Measurements from ENCODE around the gene SLC26A5.

Gene SLC26A5

DNA sequence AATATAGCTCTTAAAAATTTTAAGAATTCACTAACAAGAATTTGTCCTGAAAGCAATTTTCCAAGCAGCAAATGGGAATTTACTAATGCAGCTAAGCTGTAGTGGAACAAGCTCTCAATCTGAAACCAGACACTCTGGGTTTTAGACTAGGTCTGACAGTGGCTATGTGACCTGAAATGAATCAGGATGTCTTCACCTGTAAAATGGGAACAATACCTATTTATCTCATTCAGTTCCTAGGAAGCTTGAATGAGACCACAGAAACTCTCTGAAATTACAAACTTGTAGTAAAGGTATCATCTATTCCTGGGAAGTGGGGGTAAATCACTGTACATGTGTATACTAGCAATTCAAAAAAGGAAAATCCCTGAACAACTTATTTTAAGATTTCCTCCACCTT, 102.7 kb downstream of the SLC26A5 start:
- DNase-seq: no peak

DNA sequence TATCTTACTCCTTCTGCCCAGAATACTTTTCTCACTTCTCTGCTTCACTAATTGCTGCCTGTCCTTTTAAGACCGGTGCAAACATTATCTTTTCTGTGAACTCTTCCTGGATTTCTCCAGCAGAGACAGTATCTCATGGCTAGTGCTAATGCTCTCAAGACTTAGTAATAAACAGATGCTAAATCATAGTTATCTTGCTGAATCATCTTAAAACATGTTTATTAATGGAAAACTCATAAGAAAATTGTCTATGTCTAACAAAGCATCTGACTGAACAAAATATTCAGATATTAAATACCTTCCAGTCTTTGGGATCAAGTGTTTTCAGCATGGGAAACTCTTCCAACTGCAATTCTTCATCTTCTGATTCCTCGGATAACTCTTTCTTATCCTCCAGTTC, 104.5 kb downstream of the SLC26A5 start:
- H3K27me3 ChIP-seq (ENCODE audit: insufficient read depth, low read length, poor library complexity): no peaks in the 10 kb centered on the region
- H3K56ac ChIP-seq (ENCODE audit: low read length): no peak overlapping the region
- H3K18ac ChIP-seq (ENCODE audit: low read length): no peak overlapping the region
- peaks cover 6% of the 10 kb centered on the region for H3K79me1 ChIP-seq (ENCODE audit: low read length)
- H3K4me3 ChIP-seq (ENCODE audit: low read length): no peak overlapping the region
- H3K23ac ChIP-seq (ENCODE audit: low read length): no peak overlapping the region
- H3K79me2 ChIP-seq (ENCODE audit: control insufficient read depth, insufficient read depth, low read length): peaks cover 33% of the 10 kb centered on the region
- H3K4me2 ChIP-seq (ENCODE audit: low read length): no peak overlapping the region
- H4K5ac ChIP-seq (ENCODE audit: low read length): no peak overlapping the region
- no peak overlapping the region for H2BK120ac ChIP-seq (ENCODE audit: low read depth, low read length)
- whole genome bisulfite sequencing (ENCODE audit: extremely low coverage, insufficient coverage, low lambda C conversion rate): no CpG with 5 or more reads among the region's 2 CpGs
- H3K36me3 ChIP-seq (ENCODE audit: control insufficient read depth, insufficient read depth, low read length): peaks cover 5% of the 10 kb centered on the region
- no peak overlapping the region for H3K27ac ChIP-seq (ENCODE audit: low read depth, low read length)
- no peak overlapping the region for H2BK15ac ChIP-seq (replicated peaks; ENCODE audit: low read depth)
- no peak overlapping the region for H3K9ac ChIP-seq (ENCODE audit: low read length)
- H3K4me1 ChIP-seq (ENCODE audit: control insufficient read depth, low read depth, low read length): no peaks in the 10 kb centered on the region
- no peak overlapping the region for H4K8ac ChIP-seq (ENCODE audit: low read depth, low read length)
- DNase-seq: no peak
- H2BK5ac ChIP-seq (ENCODE audit: low read length): no peak overlapping the region
- H3K4ac ChIP-seq (ENCODE audit: low read depth, low read length): no peak overlapping the region
- no peak overlapping the region for H2AK5ac ChIP-seq (ENCODE audit: low read length)

More for the DNA sequence above, 102.7 kb downstream of the SLC26A5 start:
- H3K56ac ChIP-seq (ENCODE audit: low read length): peak overlapping the region; percentile 94
- peak overlapping the region; percentile 83 for H3K4me3 ChIP-seq (ENCODE audit: low read length)
- peaks cover 3% of the 10 kb centered on the region for H3K36me3 ChIP-seq (ENCODE audit: control insufficient read depth, insufficient read depth, low read length)
- no peak overlapping the region for H2BK15ac ChIP-seq (replicated peaks; ENCODE audit: low read depth)
- H2BK120ac ChIP-seq (ENCODE audit: low read depth, low read length): no peak overlapping the region
- peak overlapping the region; percentile 83 for H3K4me2 ChIP-seq (ENCODE audit: low read length)
- no peaks in the 10 kb centered on the region for H3K27me3 ChIP-seq (ENCODE audit: insufficient read depth, low read length, poor library complexity)
- peak overlapping the region; percentile 89 for H3K9ac ChIP-seq (ENCODE audit: low read length)
- H4K8ac ChIP-seq (ENCODE audit: low read depth, low read length): no peak overlapping the region
- H3K23ac ChIP-seq (ENCODE audit: low read length): no peak overlapping the region
- no peak overlapping the region for H4K5ac ChIP-seq (ENCODE audit: low read length)
- H3K79me1 ChIP-seq (ENCODE audit: low read length): peaks cover 6% of the 10 kb centered on the region
- H3K18ac ChIP-seq (ENCODE audit: low read length): no peak overlapping the region
- no peaks in the 10 kb centered on the region for H3K4me1 ChIP-seq (ENCODE audit: control insufficient read depth, low read depth, low read length)
- no peak overlapping the region for H2BK5ac ChIP-seq (ENCODE audit: low read length)
- no peak overlapping the region for H2AK5ac ChIP-seq (ENCODE audit: low read length)
- peaks cover 39% of the 10 kb centered on the region for H3K79me2 ChIP-seq (ENCODE audit: control insufficient read depth, insufficient read depth, low read length)
- no peak overlapping the region for H3K4ac ChIP-seq (ENCODE audit: low read depth, low read length)
- H3K27ac ChIP-seq (ENCODE audit: low read depth, low read length): no peak overlapping the region

DNA sequence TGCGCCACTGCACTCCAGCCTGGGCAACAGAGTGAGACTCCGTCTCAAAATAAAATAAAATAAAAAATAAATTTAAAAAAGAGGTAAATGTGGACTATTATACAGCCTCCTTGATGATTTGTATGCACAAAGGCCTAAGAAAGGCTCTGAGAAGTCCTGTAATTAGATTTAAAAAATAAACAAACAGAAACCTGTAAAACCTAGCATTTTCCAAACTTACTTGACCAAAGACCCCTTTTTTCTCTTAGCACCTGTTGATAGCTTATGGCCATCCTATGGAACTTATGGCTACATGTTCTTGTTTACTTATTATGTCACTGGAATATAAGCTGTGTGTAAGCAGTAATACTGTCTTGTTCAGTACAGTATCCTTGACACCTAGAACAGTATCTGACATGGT, 107.1 kb downstream of the SLC26A5 start:
- H2AK5ac ChIP-seq (ENCODE audit: low read length): no peak overlapping the region
- no peak for DNase-seq
- no peak overlapping the region for H3K23ac ChIP-seq (ENCODE audit: low read length)
- peaks cover 27% of the 10 kb centered on the region for H3K79me2 ChIP-seq (ENCODE audit: control insufficient read depth, insufficient read depth, low read length)
- WGBS (ENCODE audit: extremely low coverage, insufficient coverage, low lambda C conversion rate): no CpG with 5 or more reads among the region's 2 CpGs
- no peak overlapping the region for H3K18ac ChIP-seq (ENCODE audit: low read length)
- H3K36me3 ChIP-seq (ENCODE audit: control insufficient read depth, insufficient read depth, low read length): peaks cover 5% of the 10 kb centered on the region
- no peak overlapping the region for H2BK120ac ChIP-seq (ENCODE audit: low read depth, low read length)
- H4K8ac ChIP-seq (ENCODE audit: low read depth, low read length): no peak overlapping the region
- no peak overlapping the region for H4K5ac ChIP-seq (ENCODE audit: low read length)
- H2BK15ac ChIP-seq (replicated peaks; ENCODE audit: low read depth): no peak overlapping the region
- H3K79me1 ChIP-seq (ENCODE audit: low read length): peaks cover 6% of the 10 kb centered on the region
- no peak overlapping the region for H3K4me2 ChIP-seq (ENCODE audit: low read length)
- no peak overlapping the region for H3K9ac ChIP-seq (ENCODE audit: low read length)
- H3K27me3 ChIP-seq (ENCODE audit: insufficient read depth, low read length, poor library complexity): no peaks in the 10 kb centered on the region
- no peak overlapping the region for H3K4me3 ChIP-seq (ENCODE audit: low read length)
- no peak overlapping the region for H3K4ac ChIP-seq (ENCODE audit: low read depth, low read length)
- no peak overlapping the region for H2BK5ac ChIP-seq (ENCODE audit: low read length)
- no peaks in the 10 kb centered on the region for H3K4me1 ChIP-seq (ENCODE audit: control insufficient read depth, low read depth, low read length)
- no peak overlapping the region for H3K56ac ChIP-seq (ENCODE audit: low read length)
- H3K27ac ChIP-seq (ENCODE audit: low read depth, low read length): no peak overlapping the region

DNA sequence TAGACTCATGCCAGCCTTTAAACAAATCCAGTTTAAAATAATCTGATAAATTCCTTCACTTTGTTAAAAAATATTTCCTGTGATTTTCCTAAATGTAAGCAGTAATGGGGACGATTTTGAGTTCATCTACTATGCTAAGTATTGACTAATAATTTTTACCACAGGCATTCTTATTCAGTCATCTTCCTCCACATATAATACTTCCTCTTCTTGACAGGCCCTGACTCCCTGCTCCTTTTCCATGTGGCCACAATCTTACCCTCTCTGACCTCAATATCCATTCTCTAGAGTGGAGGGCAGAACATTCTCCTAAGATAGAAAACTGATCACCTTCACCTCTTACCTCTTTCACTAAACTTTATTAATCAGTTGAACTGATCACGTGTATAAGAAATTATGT, 109.2 kb downstream of the SLC26A5 start:
- Histone ChIP-seq H3K4ac (ENCODE audit: low read depth, low read length) (no peak overlapping the region), H4K8ac (ENCODE audit: low read depth, low read length) (no peak overlapping the region), H3K79me2 (ENCODE audit: control insufficient read depth, insufficient read depth, low read length) (peaks cover 17% of the 10 kb centered on the region), H3K4me1 (ENCODE audit: control insufficient read depth, low read depth, low read length) (no peaks in the 10 kb centered on the region), H4K5ac (ENCODE audit: low read length) (no peak overlapping the region), H3K36me3 (ENCODE audit: control insufficient read depth, insufficient read depth, low read length) (peaks cover 5% of the 10 kb centered on the region), H2AK5ac (ENCODE audit: low read length) (no peak overlapping the region), H3K56ac (ENCODE audit: low read length) (no peak overlapping the region), H3K9ac (ENCODE audit: low read length) (no peak overlapping the region), H3K27ac (ENCODE audit: low read depth, low read length) (no peak overlapping the region), H2BK15ac (replicated peaks; ENCODE audit: low read depth) (no peak overlapping the region), H3K23ac (ENCODE audit: low read length) (no peak overlapping the region), H3K4me2 (ENCODE audit: low read length) (no peak overlapping the region), H3K4me3 (ENCODE audit: low read length) (no peak overlapping the region), H3K79me1 (ENCODE audit: low read length) (peaks cover 6% of the 10 kb centered on the region), H3K27me3 (ENCODE audit: insufficient read depth, low read length, poor library complexity) (no peaks in the 10 kb centered on the region), H2BK5ac (ENCODE audit: low read length) (no peak overlapping the region), H3K18ac (ENCODE audit: low read length) (no peak overlapping the region), H2BK120ac (ENCODE audit: low read depth, low read length) (no peak overlapping the region)
- DNase-seq: no peak
- no CpG with 5 or more reads among the region's 2 CpGs for WGBS (ENCODE audit: extremely low coverage, insufficient coverage, low lambda C conversion rate)

GRCh38 chr7:103325744-103326143, 120.3 kb downstream of the SLC26A5 start:
- no CpG with 5 or more reads among the region's 8 CpGs for WGBS (ENCODE audit: extremely low coverage, insufficient coverage, low lambda C conversion rate)
- H3K4ac ChIP-seq (ENCODE audit: low read depth, low read length): no peak overlapping the region
- H3K27me3 ChIP-seq (ENCODE audit: insufficient read depth, low read length, poor library complexity): no peaks in the 10 kb centered on the region
- no peak for DNase-seq
- no peaks in the 10 kb centered on the region for H3K79me2 ChIP-seq (ENCODE audit: control insufficient read depth, insufficient read depth, low read length)
- H3K18ac ChIP-seq (ENCODE audit: low read length): no peak overlapping the region
- H2BK120ac ChIP-seq (ENCODE audit: low read depth, low read length): no peak overlapping the region
- H2BK5ac ChIP-seq (ENCODE audit: low read length): no peak overlapping the region
- peaks cover 4% of the 10 kb centered on the region for H3K36me3 ChIP-seq (ENCODE audit: control insufficient read depth, insufficient read depth, low read length)
- H4K8ac ChIP-seq (ENCODE audit: low read depth, low read length): no peak overlapping the region
- no peak overlapping the region for H3K4me2 ChIP-seq (ENCODE audit: low read length)
- H3K9ac ChIP-seq (ENCODE audit: low read length): no peak overlapping the region
- H3K56ac ChIP-seq (ENCODE audit: low read length): no peak overlapping the region
- H3K23ac ChIP-seq (ENCODE audit: low read length): no peak overlapping the region
- peaks cover 3% of the 10 kb centered on the region for H3K79me1 ChIP-seq (ENCODE audit: low read length)
- no peak overlapping the region for H2BK15ac ChIP-seq (replicated peaks; ENCODE audit: low read depth)
- H3K27ac ChIP-seq (ENCODE audit: low read depth, low read length): no peak overlapping the region
- H3K4me1 ChIP-seq (ENCODE audit: control insufficient read depth, low read depth, low read length): no peaks in the 10 kb centered on the region
- no peak overlapping the region for H3K4me3 ChIP-seq (ENCODE audit: low read length)
- H4K5ac ChIP-seq (ENCODE audit: low read length): no peak overlapping the region
- no peak overlapping the region for H2AK5ac ChIP-seq (ENCODE audit: low read length)

All from mesendoderm (in vitro differentiated cells).